Epidermal melanocyte (primary cell): Measurements from ENCODE around the gene NDRG3.
"Not testable (repeated sequence)": the region's sequence is repeated elsewhere in the genome, so short reads cannot be mapped to it uniquely, and the experiment has no call there.

Experiments used
- DNase-seq: peaks from one replicate; pipeline ENCODE4 v3.0.0; 2011; ENCODE audit warnings: low spot score; ENCODE audit not compliant: insufficient read length

NDRG3 gene

DNA sequence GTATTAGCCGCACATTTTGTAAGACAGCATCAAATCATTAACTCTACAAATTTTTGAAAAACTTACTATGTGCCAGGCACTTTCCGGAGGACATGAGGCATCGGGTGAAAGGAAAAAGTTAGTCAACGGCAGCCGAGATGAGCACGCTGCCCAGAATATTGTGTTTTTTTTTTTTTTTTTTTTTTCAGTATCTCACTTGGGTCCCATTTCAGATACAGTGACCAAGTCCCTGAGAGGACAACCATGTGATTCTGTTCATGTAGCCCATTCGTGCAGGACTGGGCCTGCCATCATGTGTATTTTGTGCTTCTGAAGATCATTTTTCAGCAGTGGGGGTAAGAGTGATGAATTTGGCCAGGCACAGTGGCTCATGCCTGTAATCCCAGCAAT lies 101.2 kb downstream of the NDRG3 start:
- DNase-seq: no peak

DNA sequence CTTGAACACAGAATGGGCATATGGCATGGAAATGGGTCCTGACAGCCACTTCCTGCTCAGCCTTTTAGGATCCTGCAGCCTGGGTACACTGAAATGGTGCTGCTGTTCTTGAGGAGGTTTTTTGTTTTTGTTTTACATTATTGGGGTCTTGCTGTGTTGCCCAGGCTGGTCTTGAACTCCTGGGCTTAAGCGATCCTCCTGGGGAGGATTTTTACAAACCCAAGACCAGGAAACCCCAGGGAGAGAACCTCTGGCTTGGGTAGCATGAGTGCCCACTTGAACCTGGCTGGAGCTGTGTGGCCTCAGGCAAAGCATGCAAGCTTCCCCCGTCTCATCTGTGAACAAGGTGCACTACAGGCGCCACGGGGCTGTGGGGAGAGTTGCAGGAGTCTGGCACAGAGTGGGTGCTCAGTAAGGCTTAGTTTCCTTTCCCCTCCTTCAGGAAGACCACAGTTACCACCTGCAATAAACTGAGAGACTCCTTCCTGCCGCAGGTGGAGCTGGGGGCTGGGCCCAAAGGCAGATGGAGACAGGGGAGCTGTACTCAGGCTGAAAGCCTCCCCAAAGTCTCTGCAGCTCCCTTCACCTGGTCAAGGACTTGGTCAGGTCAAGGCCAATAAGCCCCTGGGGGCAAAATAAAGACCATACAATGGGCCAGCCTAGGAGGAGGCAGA lies 101.7 kb downstream of the NDRG3 start:
- no peak for DNase-seq

DNA sequence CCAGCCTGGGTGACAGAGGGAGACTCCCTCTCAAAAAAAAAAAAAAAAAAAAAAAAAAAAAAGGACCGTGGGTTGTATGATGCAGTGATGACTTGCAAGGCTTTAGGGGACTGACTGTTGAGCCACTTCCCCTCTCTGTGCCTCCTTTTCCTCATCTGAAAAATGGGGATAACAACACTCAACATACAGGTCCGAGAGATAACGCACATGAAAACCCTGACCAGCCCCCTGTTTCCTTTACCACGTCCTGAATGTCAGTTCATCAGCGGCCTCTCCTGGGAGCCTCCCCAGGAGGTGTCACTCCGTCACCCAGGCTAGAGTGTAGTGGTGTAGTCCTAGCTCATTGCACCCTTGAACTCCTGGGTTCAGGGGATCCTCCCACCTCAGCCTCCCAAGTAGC lies 103.8 kb downstream of the NDRG3 start:
- DNase-seq: no peak

DNA sequence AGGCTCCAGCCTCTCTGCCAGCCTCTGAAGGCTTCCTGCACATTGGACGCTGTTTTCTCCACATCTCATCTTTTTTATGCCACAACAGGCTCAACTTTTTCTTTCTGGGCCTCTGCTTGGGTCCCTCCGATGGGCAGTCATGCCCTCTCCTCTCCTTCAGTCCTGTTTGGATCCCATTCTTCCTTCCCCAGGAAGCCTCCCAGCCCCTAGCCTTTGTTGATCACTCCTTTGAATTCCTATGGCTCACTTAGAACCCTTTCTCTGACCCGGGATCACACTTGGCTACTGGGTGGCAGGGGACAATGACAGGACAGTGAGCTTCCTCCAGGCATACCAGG lies 104.4 kb downstream of the NDRG3 start:
- no peak for DNase-seq

DNA sequence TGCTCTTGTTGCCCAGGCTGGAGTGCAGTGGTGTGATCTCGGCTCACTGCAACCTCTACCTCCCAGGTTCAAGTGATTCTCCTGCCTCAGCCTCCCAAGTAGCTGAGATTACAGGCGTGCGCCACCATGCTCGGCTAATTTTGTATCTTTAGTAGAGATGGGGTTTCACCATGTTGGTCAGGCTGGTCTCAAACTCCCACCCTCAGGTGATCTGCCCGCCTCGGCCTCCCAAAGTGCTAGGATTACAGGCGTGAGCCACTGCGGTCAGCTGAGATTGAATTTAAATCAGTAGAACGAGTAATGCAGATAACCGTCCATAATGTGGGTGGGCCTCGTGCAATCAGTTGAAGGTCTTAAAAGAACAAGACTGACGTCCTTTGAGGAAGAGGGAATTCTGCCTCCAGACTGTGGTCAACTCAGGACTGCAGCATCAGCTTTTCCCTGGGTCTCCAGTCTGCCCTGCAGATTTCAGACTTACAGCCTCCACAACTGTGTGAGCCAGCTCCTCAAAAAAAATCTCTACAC lies 107.0 kb downstream of the NDRG3 start:
- DNase-seq: not testable (repeated sequence)

DNA sequence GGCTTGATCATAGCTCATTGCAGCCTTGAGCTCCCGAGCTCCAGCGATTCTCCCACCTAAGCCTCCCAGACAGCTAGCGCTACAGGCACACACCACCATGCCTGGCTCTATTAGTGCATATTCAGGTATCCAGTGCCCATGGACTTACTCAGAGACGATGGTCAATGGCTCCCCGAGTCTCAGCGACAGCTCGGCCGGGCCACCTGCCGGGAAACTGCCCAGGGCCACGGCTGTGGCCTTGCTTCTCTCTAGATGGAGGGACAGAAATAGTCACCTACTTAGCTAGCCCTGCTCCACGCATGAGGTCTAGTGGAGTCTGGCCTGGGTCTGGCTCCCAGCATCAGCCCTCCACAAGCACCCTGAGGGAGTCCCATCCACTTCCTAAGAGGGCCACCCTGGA lies 111.5 kb downstream of the NDRG3 start:
- no peak for DNase-seq

DNA sequence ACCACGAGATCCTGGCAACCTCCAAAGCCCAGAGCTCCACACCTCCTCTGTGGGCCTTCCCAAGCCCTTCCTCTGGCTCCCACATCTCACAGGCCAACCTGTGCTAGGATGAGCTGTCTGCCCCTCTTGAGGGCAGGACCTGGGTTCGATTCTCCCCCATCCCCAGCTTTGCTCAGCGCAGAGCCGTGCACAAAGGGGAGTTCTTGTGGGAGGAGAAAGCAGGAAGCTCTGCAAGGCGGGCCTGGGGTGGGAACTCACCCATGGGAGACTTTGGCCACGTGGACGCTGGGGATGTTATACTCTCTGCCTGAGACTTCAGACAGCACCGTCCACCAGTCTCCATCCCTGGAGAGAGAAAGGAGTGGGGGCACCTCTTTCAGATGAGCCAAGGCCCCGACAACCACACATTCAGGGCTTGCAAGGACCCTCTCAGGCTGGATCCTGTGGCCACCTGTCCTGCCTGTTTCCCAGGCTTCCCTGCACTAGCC lies 112.6 kb downstream of the NDRG3 start:
- DNase-seq: no peak

DNA sequence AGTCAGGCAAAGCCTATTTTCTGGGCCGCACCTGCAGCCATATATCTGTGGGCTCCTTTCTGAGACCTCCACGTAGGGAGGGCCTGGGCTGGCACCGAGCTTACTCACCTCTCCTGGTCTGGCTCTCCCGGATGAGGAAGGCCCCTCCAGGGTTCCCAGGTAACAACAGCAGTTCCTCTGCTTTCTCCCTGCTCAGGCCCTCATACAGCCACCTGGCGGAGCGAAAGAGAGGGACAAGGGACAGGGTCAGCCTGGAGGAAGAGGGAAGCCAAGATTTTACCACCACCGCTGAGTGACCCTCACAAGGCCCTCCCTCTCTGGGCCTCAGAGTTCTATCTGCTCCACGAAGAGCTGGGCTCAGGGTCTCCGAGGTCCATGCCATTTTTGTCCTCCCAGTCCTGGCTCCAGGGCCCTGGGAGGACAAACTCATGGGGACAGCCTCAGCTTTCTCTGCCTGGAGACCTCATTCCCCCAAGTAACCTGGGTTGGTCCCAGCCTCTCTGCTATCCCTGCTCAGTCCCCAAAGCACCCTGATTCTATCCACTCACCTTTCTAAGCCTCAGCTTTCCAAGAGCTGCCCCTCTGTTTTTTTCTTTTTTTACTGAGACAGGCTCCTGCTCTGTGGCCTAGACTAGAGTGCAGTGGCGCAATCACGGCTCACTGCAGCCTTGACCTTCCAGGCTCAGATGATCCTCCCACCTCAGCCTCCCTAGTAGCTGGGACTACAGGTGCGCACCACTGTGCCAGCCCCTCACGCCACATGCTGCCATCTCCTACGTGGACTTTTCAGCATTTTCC lies 113.2 kb downstream of the NDRG3 start:
- no peak for DNase-seq

DNA sequence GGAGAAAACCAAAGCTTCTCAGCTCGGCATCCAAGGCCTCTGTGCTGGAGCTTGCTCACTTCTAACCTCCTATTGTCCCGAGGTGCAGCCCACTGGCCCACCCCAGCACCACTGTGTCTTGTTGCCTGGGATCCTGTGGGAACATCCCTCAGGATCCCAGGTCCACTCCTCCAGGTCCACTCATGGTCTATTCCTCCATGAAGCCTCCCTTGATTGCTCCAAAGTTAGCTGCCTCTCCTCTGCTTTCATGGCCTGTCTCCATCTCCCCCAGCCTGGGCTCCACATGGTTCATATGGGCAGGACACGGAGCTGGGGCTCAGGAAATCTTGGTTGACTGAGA lies 113.8 kb downstream of the NDRG3 start:
- DNase-seq: no peak

DNA sequence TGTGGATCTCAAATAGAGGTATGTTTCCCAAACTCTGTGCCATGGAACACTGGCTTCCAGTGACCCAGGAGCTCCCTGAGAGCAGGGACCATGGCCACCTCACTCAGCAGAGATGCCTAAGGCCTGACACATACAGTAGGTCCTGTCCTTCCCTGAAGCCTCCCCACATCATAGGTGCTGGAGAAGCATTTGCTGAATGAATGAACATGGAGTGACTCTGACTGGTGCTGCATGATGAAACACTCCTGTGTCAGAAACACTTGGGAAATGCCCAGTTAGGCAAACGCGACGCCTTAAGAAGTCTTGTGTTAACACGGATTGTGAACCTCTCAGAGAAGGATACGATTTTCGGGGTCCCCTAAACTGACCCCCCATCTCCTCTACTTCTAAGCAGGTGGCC lies 114.2 kb downstream of the NDRG3 start:
- no peak for DNase-seq

DNA sequence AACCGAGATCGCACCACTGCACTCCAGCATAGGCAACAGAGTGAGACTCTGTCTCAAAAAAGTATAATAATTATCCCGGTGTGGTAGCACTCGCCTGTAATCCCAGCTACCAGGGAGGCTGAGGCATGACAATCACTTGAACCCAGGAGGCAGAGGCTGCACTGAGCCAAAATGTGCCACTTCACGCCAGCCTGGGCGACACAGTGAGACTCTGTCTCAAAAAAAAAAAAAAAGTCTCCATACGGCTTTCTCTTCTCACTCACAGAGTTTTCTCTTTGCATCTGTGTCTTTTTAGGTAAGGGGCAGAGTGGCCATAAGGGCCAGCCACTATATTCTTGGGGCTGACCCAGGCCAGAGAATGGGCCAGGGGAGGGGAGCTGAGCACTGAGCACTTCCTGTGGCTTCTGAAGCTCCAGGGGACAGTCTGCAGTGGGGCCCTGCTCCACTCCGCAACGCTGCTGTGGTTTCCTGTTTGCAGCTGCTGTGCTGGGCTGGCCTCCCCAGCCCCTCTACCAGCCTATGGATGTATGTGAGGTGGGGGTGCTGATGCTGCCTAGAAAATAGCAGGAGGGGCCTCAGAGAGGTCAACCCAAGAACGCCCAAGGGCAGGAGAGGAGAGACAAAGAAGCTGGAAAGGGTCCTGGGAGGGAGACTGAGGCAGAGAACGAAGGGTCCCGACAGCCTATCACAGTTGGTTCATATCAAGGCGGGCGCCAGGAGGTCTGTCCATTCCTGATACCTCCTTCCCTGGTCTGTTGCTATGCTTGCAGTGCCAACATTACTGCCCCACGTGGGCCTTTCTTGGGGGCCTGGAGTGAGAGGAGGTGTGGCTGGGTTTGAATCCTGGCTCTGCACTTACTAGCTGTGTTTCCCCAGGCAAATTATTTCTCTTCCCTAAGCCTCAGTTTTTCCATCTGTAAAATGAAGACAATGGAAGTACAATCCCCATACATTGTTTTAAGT lies 115.9 kb downstream of the NDRG3 start:
- DNase-seq: no peak

DNA sequence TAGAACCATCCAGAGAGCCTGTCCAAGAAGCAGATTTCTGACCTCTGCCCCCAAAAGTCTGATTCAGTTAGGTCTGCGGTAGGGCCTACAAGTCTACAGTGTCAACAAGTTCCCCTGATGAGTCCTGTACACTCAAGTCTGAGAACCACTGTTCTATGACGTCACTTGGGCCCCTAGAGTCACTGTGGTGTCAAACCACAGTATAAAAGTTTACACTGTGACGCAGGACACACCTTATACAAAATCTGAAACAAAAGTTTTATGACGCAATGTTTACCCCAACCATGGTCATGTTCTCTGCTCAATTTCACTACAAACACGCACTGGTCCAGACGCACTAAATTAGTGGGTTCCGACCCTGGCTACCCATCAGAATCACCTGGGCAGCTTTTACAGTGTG lies 117.8 kb downstream of the NDRG3 start:
- no peak for DNase-seq

DNA sequence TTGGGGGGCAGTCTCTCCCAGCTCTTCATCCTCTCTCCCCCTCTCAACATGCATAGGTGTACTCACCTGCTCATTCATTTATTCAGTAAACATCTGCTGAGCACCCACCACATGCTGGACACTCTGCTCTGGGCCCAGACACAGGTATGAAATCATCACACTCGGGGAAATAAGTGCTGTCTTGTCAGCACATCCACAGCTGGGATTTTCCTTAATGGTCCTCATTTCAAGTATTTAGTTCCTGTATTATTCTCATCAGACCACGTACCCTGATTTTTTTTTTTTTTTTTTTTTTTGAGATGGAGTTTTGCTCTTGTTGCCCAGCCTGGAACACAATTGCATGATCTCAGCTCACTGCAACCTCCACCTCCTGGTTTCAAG lies 121.0 kb downstream of the NDRG3 start:
- DNase-seq: no peak

DNA sequence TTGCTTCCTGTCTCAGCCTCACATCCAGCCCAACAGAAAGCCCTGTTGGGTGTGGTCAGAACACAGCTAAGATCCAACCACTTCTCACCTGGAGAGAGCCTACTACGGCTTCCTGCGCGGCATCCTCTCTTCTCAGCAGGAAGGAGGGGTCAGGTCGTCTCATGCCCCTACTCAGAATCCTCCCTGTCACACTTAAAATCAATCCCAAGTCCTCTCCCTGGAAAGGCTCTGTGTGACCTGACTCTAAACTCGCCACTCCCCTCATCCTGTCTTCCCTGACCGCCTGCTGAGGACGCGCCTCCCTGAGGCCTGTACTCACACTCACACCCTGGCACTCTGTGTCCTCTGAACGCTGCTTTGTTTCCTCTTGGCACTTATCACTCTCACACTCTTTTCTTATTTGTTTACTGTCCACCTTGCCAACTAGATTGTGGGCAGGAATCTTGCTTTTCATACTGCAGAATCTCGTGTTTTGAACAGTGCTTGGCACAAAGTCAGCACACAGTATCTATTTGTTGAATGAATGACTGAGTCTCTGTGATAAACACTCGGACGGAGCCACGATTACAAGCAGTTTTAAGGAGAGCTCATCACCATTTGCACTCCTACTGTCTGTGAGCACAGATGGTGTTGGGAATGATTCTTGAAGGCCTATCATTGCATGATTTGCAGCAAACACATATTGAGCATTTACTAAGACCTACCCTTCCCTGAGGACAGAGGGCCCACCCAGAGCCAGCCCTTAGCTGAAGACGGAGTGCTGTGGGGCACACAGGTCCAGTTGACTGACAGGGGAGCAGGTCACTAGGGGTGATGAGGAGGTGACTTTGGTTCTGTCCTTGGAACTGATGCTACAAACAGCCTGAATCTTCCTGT lies 121.6 kb downstream of the NDRG3 start:
- no peak for DNase-seq

DNA sequence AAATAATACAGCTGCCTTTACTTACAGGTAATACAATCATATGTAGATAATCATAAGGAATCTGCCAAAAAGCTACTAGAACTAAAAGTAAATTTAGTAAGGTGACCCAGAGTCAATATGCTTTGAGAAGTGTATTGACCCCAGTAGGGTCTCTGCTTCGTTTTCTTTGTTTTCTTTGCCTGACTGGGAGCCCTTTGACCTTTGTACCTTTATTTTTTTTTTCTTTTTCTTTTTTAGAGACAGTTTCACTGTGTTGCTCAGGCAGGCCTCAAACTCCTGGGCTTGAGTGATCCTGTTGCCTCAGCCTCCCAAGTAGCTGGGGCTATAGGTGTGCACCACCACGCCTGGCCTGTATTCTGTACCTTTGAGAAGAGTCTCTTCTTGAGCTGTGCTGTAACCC lies 122.4 kb downstream of the NDRG3 start:
- no peak for DNase-seq

DNA sequence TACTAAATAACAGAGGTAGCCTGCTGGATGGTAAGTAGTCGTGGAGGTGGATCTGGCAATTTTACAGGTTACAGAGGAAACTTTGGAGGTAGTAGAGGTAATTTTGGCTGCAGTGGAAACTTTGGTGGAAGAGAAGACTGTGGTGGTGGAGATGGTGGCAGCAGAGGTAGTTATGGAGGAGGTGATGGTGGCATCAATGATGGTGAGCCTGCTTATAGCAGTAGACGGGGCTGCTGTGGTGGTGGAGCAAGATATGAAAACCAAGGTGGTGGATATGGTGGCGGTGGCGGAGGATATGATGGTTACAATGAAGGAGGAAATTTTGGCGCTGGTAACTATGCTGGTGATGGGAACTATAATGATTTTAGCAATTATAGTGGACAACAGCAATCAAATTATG lies 125.0 kb downstream of the NDRG3 start:
- DNase-seq: no peak

DNA sequence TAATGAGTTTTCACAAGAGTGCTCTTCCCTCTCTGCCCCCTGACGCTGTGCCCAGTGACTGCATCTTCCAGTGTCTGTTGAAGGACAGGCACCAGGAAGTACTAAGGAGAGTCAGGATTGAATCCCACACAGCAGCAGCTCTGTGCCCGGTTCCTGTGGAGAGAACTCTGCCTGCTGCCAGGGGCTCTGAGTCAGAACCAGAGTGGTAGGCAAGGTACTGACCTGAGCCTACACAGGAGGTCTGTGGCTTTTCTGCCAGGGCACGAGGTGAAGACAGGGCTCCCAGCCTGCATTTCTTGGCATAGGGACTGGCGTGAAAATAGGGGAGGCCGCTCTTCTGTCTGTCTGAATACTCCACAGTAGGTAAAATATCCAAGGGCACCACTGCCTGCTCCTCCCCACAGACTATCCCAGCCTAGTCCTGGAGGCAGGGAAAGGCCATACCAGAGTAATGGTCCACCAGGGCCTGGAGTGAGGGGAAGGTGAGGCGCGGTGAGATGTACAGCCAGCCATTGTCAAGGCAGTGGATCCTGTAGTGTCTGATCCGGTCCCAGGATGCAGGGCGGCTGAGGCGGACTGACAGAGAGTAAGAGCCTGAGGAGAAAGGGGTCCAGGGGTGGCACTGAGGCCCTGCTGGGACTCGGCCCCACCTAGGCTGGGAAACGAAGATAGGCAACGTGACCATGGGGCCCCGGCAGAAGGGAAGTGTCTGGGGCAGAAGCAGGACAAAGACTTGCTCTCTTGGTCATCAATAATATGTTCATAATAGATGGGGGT lies 130.9 kb downstream of the NDRG3 start:
- DNase-seq: no peak

DNA sequence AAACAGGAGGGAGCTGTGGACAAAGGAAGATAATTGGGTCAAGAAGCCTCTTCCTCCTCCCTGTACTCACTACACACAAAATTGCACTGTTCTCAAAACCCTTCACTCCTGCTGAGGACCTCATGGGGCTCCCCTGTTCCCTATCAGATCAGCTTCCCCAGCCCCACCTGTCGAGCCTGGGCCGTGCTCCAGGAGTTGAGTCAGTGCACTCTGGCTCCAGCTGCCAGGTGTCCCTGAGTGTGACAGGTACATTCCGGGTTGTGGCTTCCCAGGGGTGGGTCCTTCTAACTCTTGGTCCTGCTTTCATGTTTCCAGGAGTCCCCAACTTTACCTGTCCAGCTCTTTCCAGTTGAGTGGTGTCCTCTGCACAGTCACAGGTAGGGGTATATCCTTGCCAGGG lies 131.9 kb downstream of the NDRG3 start:
- no peak for DNase-seq

DNA sequence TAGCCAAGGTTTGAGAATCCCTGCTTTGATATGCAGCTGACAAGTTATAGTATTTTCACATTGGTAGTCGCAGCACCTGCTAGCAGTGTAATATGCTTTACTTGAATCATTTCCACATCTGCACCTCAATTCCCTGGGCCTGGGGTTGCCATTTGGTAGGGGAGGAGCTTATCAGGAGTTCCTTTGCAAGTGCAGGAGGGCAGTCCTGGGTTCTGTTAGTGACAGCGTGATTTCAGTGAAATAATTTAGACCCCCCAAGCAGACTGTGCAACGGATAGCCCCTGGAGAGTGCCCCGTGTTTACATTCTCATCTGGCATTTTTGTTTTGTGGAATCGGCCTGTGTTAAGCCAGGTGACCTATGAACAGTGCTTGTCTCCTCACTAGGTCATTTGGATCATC lies 134.3 kb downstream of the NDRG3 start:
- no peak for DNase-seq

DNA sequence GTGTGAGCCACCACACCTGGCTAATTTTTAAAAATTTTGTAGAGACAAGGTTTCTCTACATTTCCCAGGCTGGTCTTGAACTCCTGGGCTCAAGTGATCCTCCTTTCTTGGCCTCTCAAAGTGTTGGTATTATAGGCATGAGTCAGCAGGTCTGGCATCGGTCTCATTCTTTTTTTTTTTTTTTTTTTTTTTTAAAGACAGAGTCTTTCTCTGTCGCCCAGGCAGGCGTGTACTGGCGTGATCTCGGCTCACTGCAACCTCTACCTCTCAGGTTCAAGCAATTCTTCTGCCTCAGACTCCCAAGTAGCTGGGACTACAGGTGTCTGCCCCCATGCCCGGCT lies 137.5 kb downstream of the NDRG3 start:
- not testable (repeated sequence) for DNase-seq
